ENCODE results near the gene ZNF892. TPM values are rescaled to one million over a fixed set of nuclear protein-coding genes. Genes with fewer than 3 reads are reported as not detected.

Gene ZNF892
- total and polyA plus RNA-seq, 5 donors from 2014 or later, result 0.11 to 2.0 (median 0.74) TPM

DNA sequence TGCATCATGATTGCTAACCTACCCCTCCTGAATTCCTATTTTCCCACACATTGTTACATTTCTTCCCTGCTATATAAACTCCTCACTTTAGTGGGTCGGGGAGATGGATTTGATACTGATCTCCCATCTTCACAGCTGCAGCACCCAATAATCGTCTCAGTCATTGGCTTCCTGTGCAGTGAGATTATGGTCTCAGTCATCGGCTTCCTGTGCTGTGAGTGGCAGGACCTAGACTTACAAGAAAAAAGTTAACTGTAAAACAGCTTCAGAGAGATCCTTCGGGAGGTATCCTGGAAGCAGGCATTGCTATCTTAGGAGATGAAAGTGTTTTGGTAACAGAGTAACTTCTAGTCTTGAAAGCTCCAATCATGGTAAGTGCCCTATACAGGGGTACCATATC, 3.4 kb upstream of the ZNF892 start:
- ATAC-seq (ENCODE audit: low read depth in 2 of 2) (no peak), DNase-seq (no peak)
- H3K27me3 ChIP-seq (ENCODE audit: control insufficient read depth, insufficient read depth, low read length), result no peaks in the 10 kb centered on the region
- no peak overlapping the region for H3K4me3 Mint-ChIP-seq
- H3K4me1 ChIP-seq (ENCODE audit: control insufficient read depth, insufficient read depth, low read length, poor library complexity, severe bottlenecking), result peaks cover 15% of the 10 kb centered on the region
- H3K9me3 ChIP-seq (ENCODE audit: control insufficient read depth in 2 of 2, low read length in 2 of 2), result no peaks in the 10 kb centered on the region
- H3K4me3 ChIP-seq (ENCODE audit: low read depth, low read length), result no peak overlapping the region
- H3K36me3 Mint-ChIP-seq, result peaks cover 10% of the 10 kb centered on the region
- H3K4me1 Mint-ChIP-seq, result peaks cover 13 to 25% (median 17%) of the 10 kb centered on the region in 4 donors
- no peak overlapping the region for H3K27ac Mint-ChIP-seq
- peaks cover 6% of the 10 kb centered on the region for H3K27me3 Mint-ChIP-seq
- H3K27ac ChIP-seq (ENCODE audit: insufficient read depth, low read length, poor library complexity, severe bottlenecking), result no peak overlapping the region
- H3K36me3 ChIP-seq (ENCODE audit: control insufficient read depth, insufficient read depth, low read length), result no peaks in the 10 kb centered on the region
- peaks cover 0 to 3% (median 0%) of the 10 kb centered on the region in 7 donors for H3K9me3 Mint-ChIP-seq

GRCh38 chr2:95204396-95204795, 2.9 kb upstream of the ZNF892 start:
- no peak overlapping the region for H3K27ac ChIP-seq (ENCODE audit: insufficient read depth, low read length, poor library complexity, severe bottlenecking)
- DNase-seq (no peak), ATAC-seq (ENCODE audit: low read depth in 2 of 2) (no peak)
- H3K4me1 Mint-ChIP-seq, result peaks cover 13 to 25% (median 20%) of the 10 kb centered on the region in 4 donors
- peak overlapping the region in 2 of 4 donors; percentile 5 to 8 for H3K4me3 Mint-ChIP-seq
- H3K9me3 ChIP-seq (ENCODE audit: control insufficient read depth in 2 of 2, low read length in 2 of 2), result no peaks in the 10 kb centered on the region
- peaks cover 15% of the 10 kb centered on the region for H3K4me1 ChIP-seq (ENCODE audit: control insufficient read depth, insufficient read depth, low read length, poor library complexity, severe bottlenecking)
- H3K36me3 ChIP-seq (ENCODE audit: control insufficient read depth, insufficient read depth, low read length), result peaks cover 4% of the 10 kb centered on the region
- no peak overlapping the region for H3K4me3 ChIP-seq (ENCODE audit: low read depth, low read length)
- peaks cover 15% of the 10 kb centered on the region for H3K36me3 Mint-ChIP-seq
- no peak overlapping the region for H3K27ac Mint-ChIP-seq
- H3K9me3 Mint-ChIP-seq, result peaks cover 0 to 6% (median 0%) of the 10 kb centered on the region in 7 donors
- no peaks in the 10 kb centered on the region for H3K27me3 ChIP-seq (ENCODE audit: control insufficient read depth, insufficient read depth, low read length)
- H3K27me3 Mint-ChIP-seq, result peaks cover 11% of the 10 kb centered on the region

DNA sequence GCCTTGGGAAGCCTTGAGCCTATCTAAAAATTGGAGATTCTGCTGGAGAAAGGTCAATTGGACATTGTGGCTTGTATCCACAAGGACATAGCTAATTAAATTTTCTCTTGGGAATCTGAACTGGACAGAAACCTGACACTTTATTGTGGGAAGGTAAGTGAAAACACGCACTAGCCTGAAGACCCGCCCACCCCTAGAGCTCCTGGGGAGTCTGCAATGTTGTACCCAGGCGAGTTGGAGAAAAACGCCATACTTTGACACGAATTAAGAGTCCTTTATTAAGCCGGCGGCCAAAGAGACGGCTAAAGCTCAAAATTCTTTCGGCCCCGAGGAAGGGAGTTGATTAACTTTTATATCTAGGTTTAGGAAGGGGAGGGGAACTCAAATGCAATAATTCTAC, 1.2 kb upstream of the ZNF892 start:
- H3K27ac Mint-ChIP-seq, result peak overlapping the region in 2 of 3 donors; percentile 39 to 78

DNA sequence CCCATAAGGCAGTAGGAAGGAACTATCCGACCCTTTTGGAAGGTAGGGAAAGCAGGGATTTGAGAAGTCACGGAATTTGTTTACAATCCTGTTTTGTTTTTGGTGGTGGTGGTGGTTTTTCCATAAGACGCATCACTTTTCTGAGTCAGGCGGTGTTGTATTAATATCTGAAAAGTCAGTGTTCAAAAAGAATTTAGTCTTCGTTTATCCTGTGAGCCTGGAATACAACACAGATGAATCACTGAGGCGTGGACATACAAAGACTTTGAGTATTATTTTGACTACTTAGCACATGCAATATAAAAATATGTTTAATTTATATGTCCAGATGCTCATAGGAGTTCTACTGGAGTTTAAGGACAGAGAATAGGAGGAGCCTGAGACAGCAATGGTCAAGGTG, 785 bp downstream of the ZNF892 start:
- ATAC-seq (ENCODE audit: low read depth in 2 of 2), result no peak
- peak overlapping the region; percentile 81 for H3K4me3 ChIP-seq (ENCODE audit: low read depth, low read length)
- H3K9me3 ChIP-seq (ENCODE audit: control insufficient read depth in 2 of 2, low read length in 2 of 2), result peaks cover 27% of the 10 kb centered on the region in 2 experiments
- Mint-ChIP-seq H3K27me3 (peaks cover 12% of the 10 kb centered on the region), H3K4me1 (peaks cover 18 to 26% (median 22%) of the 10 kb centered on the region in 4 donors), H3K4me3 (peak overlapping the region; percentile 95 to 97 (median 95)), H3K9me3 (peaks cover 3 to 29% (median 19%) of the 10 kb centered on the region in 7 donors), H3K36me3 (peaks cover 48% of the 10 kb centered on the region), H3K27ac (peak overlapping the region; percentile 77 to 82 (median 81))
- peaks cover 15% of the 10 kb centered on the region for H3K4me1 ChIP-seq (ENCODE audit: control insufficient read depth, insufficient read depth, low read length, poor library complexity, severe bottlenecking)
- H3K36me3 ChIP-seq (ENCODE audit: control insufficient read depth, insufficient read depth, low read length), result peaks cover 39% of the 10 kb centered on the region
- no peak overlapping the region for H3K27ac ChIP-seq (ENCODE audit: insufficient read depth, low read length, poor library complexity, severe bottlenecking)
- DNase-seq, result no peak
- no peaks in the 10 kb centered on the region for H3K27me3 ChIP-seq (ENCODE audit: control insufficient read depth, insufficient read depth, low read length)

More for the DNA sequence above, 1.2 kb upstream of the ZNF892 start:
- no peak overlapping the region for H3K27ac ChIP-seq (ENCODE audit: insufficient read depth, low read length, poor library complexity, severe bottlenecking)
- H3K36me3 ChIP-seq (ENCODE audit: control insufficient read depth, insufficient read depth, low read length), result peaks cover 19% of the 10 kb centered on the region
- H3K9me3 Mint-ChIP-seq, result peaks cover 3 to 14% (median 10%) of the 10 kb centered on the region in 7 donors
- H3K4me1 Mint-ChIP-seq, result peaks cover 18 to 26% (median 22%) of the 10 kb centered on the region in 4 donors
- DNase-seq, result no peak
- H3K27me3 Mint-ChIP-seq, result peaks cover 12% of the 10 kb centered on the region
- peaks cover 28% of the 10 kb centered on the region for H3K36me3 Mint-ChIP-seq
- no peak for ATAC-seq (ENCODE audit: low read depth in 2 of 2)
- H3K27me3 ChIP-seq (ENCODE audit: control insufficient read depth, insufficient read depth, low read length), result no peaks in the 10 kb centered on the region
- H3K4me3 ChIP-seq (ENCODE audit: low read depth, low read length), result no peak overlapping the region
- H3K9me3 ChIP-seq (ENCODE audit: control insufficient read depth in 2 of 2, low read length in 2 of 2), result peaks cover 7% of the 10 kb centered on the region in 2 experiments
- peak overlapping the region; percentile 95 to 97 (median 95) for H3K4me3 Mint-ChIP-seq
- peaks cover 15% of the 10 kb centered on the region for H3K4me1 ChIP-seq (ENCODE audit: control insufficient read depth, insufficient read depth, low read length, poor library complexity, severe bottlenecking)

DNA sequence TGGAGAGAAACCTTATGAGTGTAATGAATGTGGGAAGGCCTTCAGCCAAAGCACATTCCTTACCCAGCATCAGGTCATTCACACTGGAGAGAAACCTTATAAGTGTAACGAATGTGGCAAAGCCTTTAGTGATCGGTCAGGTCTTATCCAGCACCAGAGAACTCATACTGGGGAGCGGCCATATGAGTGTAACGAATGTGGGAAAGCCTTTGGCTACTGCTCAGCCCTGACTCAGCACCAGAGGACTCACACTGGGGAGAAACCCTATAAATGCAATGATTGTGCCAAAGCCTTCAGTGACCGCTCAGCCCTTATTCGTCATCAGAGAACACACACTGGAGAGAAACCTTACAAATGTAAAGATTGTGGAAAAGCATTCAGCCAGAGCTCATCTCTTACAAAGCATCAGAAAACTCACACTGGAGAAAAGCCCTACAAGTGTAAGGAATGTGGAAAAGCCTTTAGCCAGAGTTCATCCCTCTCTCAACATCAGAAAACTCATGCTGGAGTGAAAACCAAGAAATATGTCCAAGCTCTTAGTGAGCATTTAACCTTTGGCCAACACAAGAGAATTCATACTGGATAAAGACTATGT, 7.8 kb downstream of the ZNF892 start:
- Histone ChIP-seq H3K4me1 (ENCODE audit: control insufficient read depth, insufficient read depth, low read length, poor library complexity, severe bottlenecking) (no peaks in the 10 kb centered on the region), H3K36me3 (ENCODE audit: control insufficient read depth, insufficient read depth, low read length) (peaks cover 53% of the 10 kb centered on the region), H3K27me3 (ENCODE audit: control insufficient read depth, insufficient read depth, low read length) (no peaks in the 10 kb centered on the region), H3K27ac (ENCODE audit: insufficient read depth, low read length, poor library complexity, severe bottlenecking) (no peak overlapping the region), H3K9me3 (ENCODE audit: control insufficient read depth in 2 of 2, low read length in 2 of 2) (peaks cover 92 to 97% of the 10 kb centered on the region in 2 experiments), H3K4me3 (ENCODE audit: low read depth, low read length) (no peak overlapping the region)
- no peak for ATAC-seq (ENCODE audit: low read depth in 2 of 2)
- Mint-ChIP-seq H3K4me1 (no peaks in the 10 kb centered on the region), H3K27me3 (no peaks in the 10 kb centered on the region), H3K36me3 (peaks cover 80% of the 10 kb centered on the region), H3K27ac (no peak overlapping the region), H3K4me3 (no peak overlapping the region), H3K9me3 (peaks cover 5 to 86% (median 33%) of the 10 kb centered on the region in 7 donors)
- DNase-seq, result no peak

GRCh38 chr2:95220449-95220848, 13.1 kb downstream of the ZNF892 start:
- Histone ChIP-seq H3K4me3 (ENCODE audit: low read depth, low read length) (no peak overlapping the region), H3K27me3 (ENCODE audit: control insufficient read depth, insufficient read depth, low read length) (no peaks in the 10 kb centered on the region), H3K36me3 (ENCODE audit: control insufficient read depth, insufficient read depth, low read length) (peaks cover under 1% of the 10 kb centered on the region), H3K27ac (ENCODE audit: insufficient read depth, low read length, poor library complexity, severe bottlenecking) (no peak overlapping the region), H3K4me1 (ENCODE audit: control insufficient read depth, insufficient read depth, low read length, poor library complexity, severe bottlenecking) (no peaks in the 10 kb centered on the region), H3K9me3 (ENCODE audit: control insufficient read depth in 2 of 2, low read length in 2 of 2) (peaks cover 89 to 98% of the 10 kb centered on the region in 2 experiments)
- Mint-ChIP-seq H3K36me3 (peaks cover 50% of the 10 kb centered on the region), H3K27ac (no peak overlapping the region), H3K9me3 (peaks cover 0 to 84% (median 35%) of the 10 kb centered on the region in 7 donors), H3K4me3 (no peak overlapping the region), H3K27me3 (no peaks in the 10 kb centered on the region), H3K4me1 (no peaks in the 10 kb centered on the region)
- ATAC-seq (ENCODE audit: low read depth in 2 of 2) (no peak), DNase-seq (no peak)

GRCh38 chr2:95225658-95226057, 18.3 kb downstream of the ZNF892 start:
- Mint-ChIP-seq H3K4me1 (no peaks in the 10 kb centered on the region), H3K36me3 (peaks cover 34% of the 10 kb centered on the region), H3K4me3 (no peak overlapping the region), H3K27ac (no peak overlapping the region), H3K9me3 (peaks cover 0 to 69% (median 27%) of the 10 kb centered on the region in 7 donors), H3K27me3 (no peaks in the 10 kb centered on the region)
- Histone ChIP-seq H3K27ac (ENCODE audit: insufficient read depth, low read length, poor library complexity, severe bottlenecking) (no peak overlapping the region), H3K36me3 (ENCODE audit: control insufficient read depth, insufficient read depth, low read length) (no peaks in the 10 kb centered on the region), H3K4me3 (ENCODE audit: low read depth, low read length) (no peak overlapping the region), H3K27me3 (ENCODE audit: control insufficient read depth, insufficient read depth, low read length) (no peaks in the 10 kb centered on the region), H3K4me1 (ENCODE audit: control insufficient read depth, insufficient read depth, low read length, poor library complexity, severe bottlenecking) (no peaks in the 10 kb centered on the region), H3K9me3 (ENCODE audit: control insufficient read depth in 2 of 2, low read length in 2 of 2) (peaks cover 55 to 59% of the 10 kb centered on the region in 2 experiments)
- DNase-seq, result no peak
- ATAC-seq (ENCODE audit: low read depth in 2 of 2), result no peak

GRCh38 chr2:95231723-95232122, 24.4 kb downstream of the ZNF892 start:
- peak in 1 of 3 donors; percentile 12 for DNase-seq

More at GRCh38 chr2:95231723-95232122, 24.4 kb downstream of the ZNF892 start:
- Mint-ChIP-seq H3K27ac (no peak overlapping the region), H3K27me3 (no peaks in the 10 kb centered on the region), H3K4me3 (no peak overlapping the region), H3K9me3 (peaks cover 6 to 54% (median 16%) of the 10 kb centered on the region in 7 donors), H3K4me1 (no peaks in the 10 kb centered on the region), H3K36me3 (peaks cover 15% of the 10 kb centered on the region)
- H3K4me1 ChIP-seq (ENCODE audit: control insufficient read depth, insufficient read depth, low read length, poor library complexity, severe bottlenecking), result no peaks in the 10 kb centered on the region
- H3K27me3 ChIP-seq (ENCODE audit: control insufficient read depth, insufficient read depth, low read length), result no peaks in the 10 kb centered on the region
- no peak overlapping the region for H3K27ac ChIP-seq (ENCODE audit: insufficient read depth, low read length, poor library complexity, severe bottlenecking)
- H3K9me3 ChIP-seq (ENCODE audit: control insufficient read depth in 2 of 2, low read length in 2 of 2), result peaks cover 19 to 21% of the 10 kb centered on the region in 2 experiments
- no peak overlapping the region for H3K4me3 ChIP-seq (ENCODE audit: low read depth, low read length)
- no peak for ATAC-seq (ENCODE audit: low read depth in 2 of 2)
- no peaks in the 10 kb centered on the region for H3K36me3 ChIP-seq (ENCODE audit: control insufficient read depth, insufficient read depth, low read length)

Data from CD4-positive, CD25-positive, alpha-beta regulatory T cell (primary cell).